Suprapubic skin (tissue), 4 donors: ENCODE data around the gene DPYSL5. TPM values are rescaled to one million over a fixed set of nuclear protein-coding genes. Genes with fewer than 3 reads are reported as not detected.

Experiments used
- DNase-seq, 2 donors: peaks; one replicate each; pipeline ENCODE4 v3.0.0-alpha.2; 2019; ENCODE audit warnings: low spot score in 2 of 2
- H3K27ac ChIP-seq: fragments of 200-600 bp; sonication (generic); one replicate; pipeline ENCODE4 v1.5.1; 2019
- H3K27me3 ChIP-seq: fragments of 200-600 bp; sonication (generic); one replicate; pipeline ENCODE4 v1.5.1; 2019
- H3K36me3 ChIP-seq: fragments of 200-600 bp; sonication (generic); one replicate; pipeline ENCODE4 v1.5.1; 2019
- H3K4me1 ChIP-seq: fragments of 200-600 bp; sonication (generic); one replicate; pipeline ENCODE4 v1.5.1; 2019
- H3K4me3 ChIP-seq: fragments of 200-600 bp; sonication (generic); one replicate; pipeline ENCODE4 v1.5.1; 2019; ENCODE audit warnings: mild to moderate bottlenecking
- H3K9me3 ChIP-seq: fragments of 200-600 bp; sonication (generic); one replicate; pipeline ENCODE4 v1.5.1; 2019
- EP300 ChIP-seq: sonication (generic); formaldehyde crosslinking; IDR thresholded peaks from one replicate; pipeline ENCODE4 v1.6.1; 2017; ENCODE audit warnings: antibody characterized with exemption
- POLR2A ChIP-seq, 2 donors: fragments of 450-650 bp; IDR thresholded peaks; one replicate each; pipeline ENCODE4 v1.6.1; 2017; ENCODE audit warnings: antibody characterized with exemption in 2 of 2, mild to moderate bottlenecking in 2 of 2, moderate library complexity in 2 of 2
- POLR2AphosphoS5 ChIP-seq, 3 donors: sonication (generic); formaldehyde crosslinking; IDR thresholded peaks; one replicate each; pipeline ENCODE4 v1.6.1; 2017; ENCODE audit warnings: antibody characterized with exemption in 3 of 3
- WGBS: methylation state at CpG from one replicate; pipeline ENCODE4 v1.1.5; 2018; 5-methylcytosine and 5-hydroxymethylcytosine counted together
- total RNA-seq, 4 donors: library from RNA; depleted of rRNA; stranded (reverse); fragments of >200 nt; gene quantifications; one replicate each; pipeline ENCODE4 v1.1.0, GENCODE V29; 2016
- TF ChIP-seq, protein P1 (sequence below), 2 donors: fragments of 200-600 bp in 1 of 2; fragments of 450-650 bp in 1 of 2; sonication (generic) in 1 of 2; IDR thresholded peaks; one replicate each; pipeline ENCODE4 v1.5.1; 2016 to 2019; ENCODE audit warnings: antibody characterized with exemption in 2 of 2, mild to moderate bottlenecking in 1 of 2, moderate library complexity in 1 of 2

DPYSL5 gene
- total RNA-seq, 4 donors from 2014 or later = not detected

- 75% methylated on average over 10 of the region's 10 CpGs for WGBS
- no peak for TF ChIP-seq POLR2AphosphoS5 (IDR thresholded peaks at IDR 0.05)
- TF ChIP-seq EP300 = no peak
- TF ChIP-seq, protein P1, sequence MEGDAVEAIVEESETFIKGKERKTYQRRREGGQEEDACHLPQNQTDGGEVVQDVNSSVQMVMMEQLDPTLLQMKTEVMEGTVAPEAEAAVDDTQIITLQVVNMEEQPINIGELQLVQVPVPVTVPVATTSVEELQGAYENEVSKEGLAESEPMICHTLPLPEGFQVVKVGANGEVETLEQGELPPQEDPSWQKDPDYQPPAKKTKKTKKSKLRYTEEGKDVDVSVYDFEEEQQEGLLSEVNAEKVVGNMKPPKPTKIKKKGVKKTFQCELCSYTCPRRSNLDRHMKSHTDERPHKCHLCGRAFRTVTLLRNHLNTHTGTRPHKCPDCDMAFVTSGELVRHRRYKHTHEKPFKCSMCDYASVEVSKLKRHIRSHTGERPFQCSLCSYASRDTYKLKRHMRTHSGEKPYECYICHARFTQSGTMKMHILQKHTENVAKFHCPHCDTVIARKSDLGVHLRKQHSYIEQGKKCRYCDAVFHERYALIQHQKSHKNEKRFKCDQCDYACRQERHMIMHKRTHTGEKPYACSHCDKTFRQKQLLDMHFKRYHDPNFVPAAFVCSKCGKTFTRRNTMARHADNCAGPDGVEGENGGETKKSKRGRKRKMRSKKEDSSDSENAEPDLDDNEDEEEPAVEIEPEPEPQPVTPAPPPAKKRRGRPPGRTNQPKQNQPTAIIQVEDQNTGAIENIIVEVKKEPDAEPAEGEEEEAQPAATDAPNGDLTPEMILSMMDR (IDR thresholded peaks at IDR 0.05) = no peak
- no peak for TF ChIP-seq POLR2A (IDR thresholded peaks at IDR 0.05)
- no peaks in the 10 kb centered on the region for H3K27me3 ChIP-seq
- no peaks in the 10 kb centered on the region for H3K36me3 ChIP-seq
- no peaks in the 10 kb centered on the region for H3K4me1 ChIP-seq
- DNase-seq = no peak
- H3K27ac ChIP-seq = no peak overlapping the region
- H3K9me3 ChIP-seq = no peaks in the 10 kb centered on the region
- H3K4me3 ChIP-seq = no peak overlapping the region
Measured at GRCh38 chr2:26997394-26997793, 149.5 kb downstream of the DPYSL5 start.

DNA sequence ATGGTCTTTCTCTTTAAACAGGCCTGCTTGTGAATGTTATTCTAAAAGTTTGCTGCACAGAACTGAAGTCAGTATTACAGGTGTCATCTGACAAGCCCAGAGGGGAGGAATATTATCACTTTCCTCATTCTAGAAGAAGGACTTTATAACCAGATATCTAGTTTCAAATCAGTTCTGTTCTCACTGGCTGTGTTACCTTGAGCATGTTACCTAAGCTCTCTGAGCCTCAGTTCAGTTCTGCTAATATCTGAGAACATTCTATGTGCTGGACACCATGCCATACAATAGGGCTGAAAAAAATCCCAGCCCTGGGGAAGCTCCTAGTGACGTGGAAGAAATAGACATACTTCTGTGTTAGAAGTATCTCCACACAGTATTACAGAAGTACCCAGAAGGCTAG, 150.4 kb downstream of the DPYSL5 start:
- TF ChIP-seq POLR2AphosphoS5 (IDR thresholded peaks at IDR 0.05) (no peak), EP300 (no peak), POLR2A (IDR thresholded peaks at IDR 0.05) (no peak)
- TF ChIP-seq, protein P1 (IDR thresholded peaks at IDR 0.05) = no peak
- no peaks in the 10 kb centered on the region for H3K27me3 ChIP-seq
- H3K27ac ChIP-seq = no peak overlapping the region
- 78% methylated on average over 1 of the region's 1 CpG for WGBS
- H3K4me1 ChIP-seq = no peaks in the 10 kb centered on the region
- H3K9me3 ChIP-seq = no peaks in the 10 kb centered on the region
- H3K36me3 ChIP-seq = no peaks in the 10 kb centered on the region
- no peak for DNase-seq
- no peak overlapping the region for H3K4me3 ChIP-seq

Other genes starting within 250 kb of the DPYSL5 start
- not detected for gene CIB4, start 206.8 kb upstream of the DPYSL5 start, total RNA-seq
- gene KCNK3, start 155.4 kb upstream of the DPYSL5 start, total RNA-seq = 1 to 10 TPM in 2 of 4 donors, under 1 TPM in 1, not detected in 1; 0.83 to 1.2 (median 1.1) TPM
- 100 to 1,000 TPM in 1 of 4 donors, 10 to 100 TPM in 3; 76.3 to 114 (median 86.2) TPM for gene SLC35F6, start 83.8 kb upstream of the DPYSL5 start, total RNA-seq
- gene CENPA, start 62.1 kb upstream of the DPYSL5 start, total RNA-seq = 1 to 10 TPM; 1.9 to 3.9 (median 3.0) TPM
- gene MAPRE3, start 122.5 kb downstream of the DPYSL5 start, total RNA-seq = 10 to 100 TPM; 29.5 to 57.5 (median 34.0) TPM
- 10 to 100 TPM; 39.2 to 56.3 (median 44.7) TPM for gene TMEM214, start 184.8 kb downstream of the DPYSL5 start, total RNA-seq
- 10 to 100 TPM; 15.3 to 18.9 (median 18.5) TPM for gene AGBL5, start 203.5 kb downstream of the DPYSL5 start, total RNA-seq
- gene OST4, start 223.5 kb downstream of the DPYSL5 start, total RNA-seq = 100 to 1,000 TPM in 3 of 4 donors, 10 to 100 TPM in 1; 70.8 to 225 (median 199) TPM
- gene EMILIN1, start 230.5 kb downstream of the DPYSL5 start, total RNA-seq = 10 to 100 TPM in 1 of 4 donors, 1 to 10 TPM in 3; 3.0 to 13.8 (median 5.8) TPM
- 1 to 10 TPM; 2.8 to 6.3 (median 3.8) TPM for gene KHK, start 238.6 kb downstream of the DPYSL5 start, total RNA-seq